IPS-NIHi11 (cell line): ENCODE data around the gene SUSD2.

Experiments
- DNase-seq: peaks from one replicate; pipeline ENCODE4 v3.0.0; 2012; ENCODE audit warnings: mixed read lengths, low spot score

Gene SUSD2

GRCh38 chr22:24153959-24154358 is 27.3 kb upstream of the SUSD2 start:
- DNase-seq, result no peak

GRCh38 chr22:24154826-24155225 is 26.5 kb upstream of the SUSD2 start:
- no peak for DNase-seq

DNA sequence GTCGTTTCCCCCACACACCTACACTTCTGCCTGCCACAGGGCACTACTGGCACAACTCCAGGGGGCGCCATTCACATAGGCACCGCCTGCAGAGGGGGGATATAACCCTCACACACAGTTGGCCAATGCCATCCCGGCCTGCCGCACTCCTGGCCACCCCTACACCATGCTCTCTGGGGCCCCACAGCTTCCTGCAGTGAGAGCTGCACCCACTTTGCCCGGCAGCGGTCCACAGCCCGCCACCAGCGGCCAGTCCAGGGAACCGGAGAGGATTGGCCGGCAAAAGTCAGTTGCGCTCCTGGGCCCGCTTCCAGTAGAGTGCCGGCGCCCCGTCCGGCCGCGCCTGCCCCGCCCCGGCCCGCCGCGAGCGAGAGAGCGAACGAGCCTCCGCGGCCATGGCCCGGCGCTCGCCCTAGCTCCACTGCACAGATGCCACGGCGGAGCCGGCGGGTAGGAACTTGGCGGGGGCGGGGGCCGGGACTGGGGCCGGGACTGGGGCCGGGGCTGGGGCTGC is 25.6 kb upstream of the SUSD2 start:
- peak; percentile 82 for DNase-seq

- DNase-seq, result peak; percentile 64
These were observed 25.0 kb upstream of the SUSD2 start for GRCh38 chr22:24156141-24156912.

- DNase-seq, result peak; percentile 92
These were observed 24.1 kb upstream of the SUSD2 start for GRCh38 chr22:24156913-24157821.

DNA sequence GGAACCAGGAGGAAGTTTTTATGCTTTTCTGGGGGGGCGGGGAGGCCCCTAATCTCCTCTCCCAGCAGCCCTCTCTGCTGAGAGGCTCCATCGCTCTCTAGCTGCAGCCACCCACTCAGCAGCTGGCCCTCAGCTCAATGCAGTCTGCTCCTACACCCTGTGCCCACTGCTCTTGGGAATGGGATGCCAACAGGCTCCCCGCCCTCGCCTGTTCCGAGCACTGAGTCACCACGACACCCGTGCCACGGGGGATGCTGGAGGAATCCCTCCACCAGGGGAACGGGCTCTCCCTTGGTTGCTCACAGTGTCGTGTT is 23.5 kb upstream of the SUSD2 start:
- DNase-seq, result no peak

GRCh38 chr22:24159650-24160049 is 21.6 kb upstream of the SUSD2 start:
- DNase-seq, result no peak

DNA sequence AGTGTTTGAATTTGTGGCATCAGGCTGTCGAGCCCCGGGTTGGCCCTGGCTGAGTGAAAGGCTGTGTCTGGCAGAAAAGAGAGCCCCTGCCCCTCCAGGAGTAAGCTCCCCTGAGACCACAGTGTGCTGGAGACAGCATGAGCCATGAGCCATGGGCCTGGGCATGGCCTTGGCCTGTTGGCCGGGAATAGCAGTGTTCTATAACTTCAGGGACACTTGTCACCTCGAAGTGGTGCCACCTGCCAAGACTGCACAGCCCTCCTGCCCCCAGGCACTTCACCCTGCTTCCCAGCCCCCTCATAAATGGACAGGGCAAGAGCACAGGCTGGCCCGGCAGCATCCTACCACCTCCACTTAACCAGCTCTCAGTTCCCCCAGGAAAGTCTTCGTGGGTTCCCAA is 20.7 kb upstream of the SUSD2 start:
- no peak for DNase-seq

- DNase-seq, result no peak
These were observed 19.8 kb upstream of the SUSD2 start for GRCh38 chr22:24161485-24161884.

DNA sequence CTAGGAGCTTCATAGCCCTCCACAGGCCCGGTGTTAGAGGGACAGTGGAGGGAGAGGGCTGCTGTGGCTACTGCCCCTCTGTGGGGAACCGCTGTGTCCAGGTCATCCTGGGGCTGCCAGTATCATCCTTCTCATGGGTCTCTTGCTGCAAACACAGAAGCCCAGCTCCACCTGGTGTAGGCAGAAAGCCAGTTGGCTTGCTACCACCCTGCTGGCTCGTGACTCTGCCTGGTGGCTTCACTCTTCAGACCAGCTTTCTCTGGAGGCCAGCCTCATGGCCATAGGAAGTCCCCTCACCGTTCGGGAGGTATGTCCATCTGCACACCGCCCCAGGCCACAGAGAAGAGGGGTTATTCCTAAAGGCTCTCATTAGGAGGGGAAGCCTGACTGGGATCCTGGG is 19.4 kb upstream of the SUSD2 start:
- DNase-seq, result no peak

GRCh38 chr22:24162436-24162835 is 18.9 kb upstream of the SUSD2 start:
- no peak for DNase-seq

- DNase-seq, result no peak
These were observed 17.0 kb upstream of the SUSD2 start for GRCh38 chr22:24164243-24164642.

GRCh38 chr22:24164940-24165339 is 16.3 kb upstream of the SUSD2 start:
- DNase-seq, result no peak

DNA sequence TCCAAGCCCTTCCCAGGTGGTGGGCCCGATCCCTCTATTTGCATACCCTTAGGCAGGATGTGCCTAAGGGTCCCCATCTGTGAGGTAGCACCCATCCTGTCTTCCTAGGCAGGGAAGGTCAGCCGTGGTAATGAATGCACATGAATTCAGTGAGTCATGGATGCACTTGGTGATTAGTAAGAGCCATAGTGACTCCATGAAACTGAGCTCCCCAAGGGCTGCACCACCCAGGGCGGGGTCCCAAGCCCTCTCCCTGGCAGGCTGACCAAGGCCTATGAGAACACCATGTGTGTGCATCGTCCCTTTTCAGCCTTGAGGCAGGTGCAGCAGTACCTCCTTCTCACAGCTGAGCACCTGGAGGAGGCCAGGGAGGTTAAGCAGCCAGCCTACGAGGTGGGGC is 15.6 kb upstream of the SUSD2 start:
- no peak for DNase-seq

- no peak for DNase-seq
These were observed 14.5 kb upstream of the SUSD2 start for GRCh38 chr22:24166811-24167210.

- DNase-seq, result no peak
These were observed 11.7 kb upstream of the SUSD2 start for GRCh38 chr22:24169439-24170058.

- DNase-seq, result no peak
These were observed 11.1 kb upstream of the SUSD2 start for GRCh38 chr22:24170188-24170587.

GRCh38 chr22:24170632-24171031 is 10.7 kb upstream of the SUSD2 start:
- no peak for DNase-seq

DNA sequence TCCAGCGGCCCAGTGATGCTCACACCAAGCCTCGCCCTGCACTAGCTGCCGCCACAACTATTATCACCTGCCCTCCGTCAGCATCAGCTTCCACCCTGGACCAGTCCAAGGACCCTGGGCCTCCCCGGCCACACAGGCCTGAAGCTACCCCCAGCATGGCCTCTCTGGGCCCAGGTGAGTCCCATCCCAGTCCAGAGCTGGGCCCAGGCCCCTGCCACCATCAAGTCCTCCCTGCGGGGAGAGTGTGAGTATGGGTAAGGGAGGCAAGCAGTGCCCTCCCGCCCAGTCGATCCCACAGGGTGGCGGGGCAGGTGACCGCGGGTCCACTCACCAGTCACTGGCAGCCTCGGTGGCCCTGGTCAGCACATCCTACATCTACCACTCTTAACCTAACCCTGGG is 9.5 kb upstream of the SUSD2 start:
- DNase-seq, result no peak

DNA sequence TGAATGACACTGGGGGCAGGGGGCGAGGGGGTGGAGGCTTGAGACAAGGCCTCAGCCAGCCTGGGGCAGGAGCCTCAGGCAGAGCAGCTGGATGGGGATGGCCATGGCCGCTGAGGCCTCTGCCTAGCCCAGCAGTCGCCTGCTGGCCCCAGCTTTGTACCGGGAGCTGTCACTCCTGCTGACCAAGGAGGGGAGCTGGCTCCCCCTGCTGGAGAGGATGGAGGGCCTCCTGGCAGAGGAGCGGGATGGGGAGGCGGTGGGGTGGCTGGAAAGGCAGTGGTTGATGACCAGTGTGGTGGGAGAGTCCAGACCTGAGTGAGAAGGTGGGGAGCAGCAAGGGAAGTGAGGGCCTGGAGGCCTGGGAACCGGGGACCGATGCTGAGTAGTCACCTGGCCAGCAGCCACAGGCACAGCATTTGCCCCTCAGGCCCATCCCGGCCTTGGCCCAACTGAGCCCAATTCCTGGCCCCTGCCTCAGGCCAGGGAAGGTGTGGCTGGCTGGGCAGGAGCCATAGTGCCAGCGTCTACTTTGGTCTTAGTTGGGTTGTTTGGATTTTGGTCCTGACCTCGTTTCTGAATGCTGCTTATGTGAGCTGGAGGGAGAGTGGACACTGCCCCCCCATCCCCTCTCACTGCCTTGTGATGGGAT is 6.0 kb upstream of the SUSD2 start:
- peak; percentile 90 for DNase-seq

GRCh38 chr22:24176040-24176439 is 5.2 kb upstream of the SUSD2 start:
- DNase-seq, result no peak

DNA sequence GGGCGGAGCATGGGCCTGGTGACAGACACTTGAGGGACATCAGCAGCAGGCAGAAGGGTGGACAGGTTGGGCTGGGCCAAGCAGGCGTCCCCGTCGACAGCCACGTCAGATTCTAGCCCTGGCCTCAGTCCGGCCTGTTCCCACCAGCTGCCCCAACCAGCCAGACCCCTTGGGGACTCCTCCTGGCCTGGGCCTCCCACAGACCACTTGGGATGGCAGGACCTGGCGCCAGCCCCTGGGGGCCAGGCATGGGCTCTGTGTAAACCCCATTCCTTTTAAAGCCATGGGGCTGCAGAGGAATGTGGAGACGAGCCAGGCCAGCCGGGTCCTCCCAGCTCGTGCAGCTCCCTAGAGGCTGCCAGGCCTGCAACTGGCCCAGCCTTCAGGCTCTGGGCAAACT is 4.7 kb upstream of the SUSD2 start:
- no peak for DNase-seq
